ENCODE data around the gene KRT37. TPM values are rescaled to one million over a fixed set of nuclear protein-coding genes. Genes with fewer than 3 reads are reported as not detected.

KRT37 gene
- total RNA-seq, 1 experiment from 2014 or later = not detected

- H4K8ac ChIP-seq (replicated peaks; ENCODE audit: insufficient read length, low read depth, low read length) = no peak overlapping the region
- H2BK12ac ChIP-seq (ENCODE audit: insufficient read length, low read depth, low read length) = no peak overlapping the region
- H2AFZ ChIP-seq (ENCODE audit: low read length) = no peak overlapping the region
- no peak overlapping the region for H4K5ac ChIP-seq (ENCODE audit: insufficient read length, low read depth, low read length)
- no peak overlapping the region for H3K27ac ChIP-seq (ENCODE audit: insufficient read length, low read depth, low read length)
- H3K4me3 Mint-ChIP-seq = no peak overlapping the region
- H4K20me1 ChIP-seq (ENCODE audit: control insufficient read depth, insufficient read depth, insufficient read length) = no peaks in the 10 kb centered on the region
- H3K4me1 ChIP-seq (ENCODE audit: insufficient read depth, low read length) = no peaks in the 10 kb centered on the region
- H3K36me3 Mint-ChIP-seq (ENCODE audit: insufficient read depth in 1 of 3, low read depth in 3 of 3) = no peaks in the 10 kb centered on the region
- no peak overlapping the region for H3T11ph ChIP-seq (ENCODE audit: low read length)
- H3K9ac ChIP-seq (ENCODE audit: extremely low read depth, insufficient read length, low read length) = no peak overlapping the region
- H4K91ac ChIP-seq (ENCODE audit: insufficient read length, low read depth, low read length) = no peak overlapping the region
- H3K18ac ChIP-seq (ENCODE audit: insufficient read length, low read depth, low read length) = no peak overlapping the region
- H3K4ac ChIP-seq (ENCODE audit: low read depth, low read length) = no peak overlapping the region
- no CpG with 5 or more reads among the region's 5 CpGs for WGBS (ENCODE audit: extremely low coverage, insufficient read length, low lambda C conversion rate)
- no peaks in the 10 kb centered on the region for H3K79me2 ChIP-seq (ENCODE audit: insufficient read depth, low read length)
- H3K14ac ChIP-seq (ENCODE audit: insufficient read depth, low read length) = no peak overlapping the region
- no peak overlapping the region for H3K23ac ChIP-seq (ENCODE audit: insufficient read length, low read depth, low read length)
- H3K4me2 ChIP-seq (ENCODE audit: insufficient read depth, insufficient read length, low read length) = no peak overlapping the region
- no peak overlapping the region for H2BK5ac ChIP-seq (ENCODE audit: insufficient read length, low read length)
- H2AK5ac ChIP-seq (ENCODE audit: insufficient read length, low read length) = no peak overlapping the region
- no peak overlapping the region for H2BK120ac ChIP-seq (ENCODE audit: low read depth, low read length, poor library complexity, severe bottlenecking)
- no peak overlapping the region for H2BK15ac ChIP-seq (ENCODE audit: low read depth, low read length)
- no peaks in the 10 kb centered on the region for H3K9me3 ChIP-seq (ENCODE audit: control insufficient read depth, low read depth, low read length)
- TF ChIP-seq, protein P1, sequence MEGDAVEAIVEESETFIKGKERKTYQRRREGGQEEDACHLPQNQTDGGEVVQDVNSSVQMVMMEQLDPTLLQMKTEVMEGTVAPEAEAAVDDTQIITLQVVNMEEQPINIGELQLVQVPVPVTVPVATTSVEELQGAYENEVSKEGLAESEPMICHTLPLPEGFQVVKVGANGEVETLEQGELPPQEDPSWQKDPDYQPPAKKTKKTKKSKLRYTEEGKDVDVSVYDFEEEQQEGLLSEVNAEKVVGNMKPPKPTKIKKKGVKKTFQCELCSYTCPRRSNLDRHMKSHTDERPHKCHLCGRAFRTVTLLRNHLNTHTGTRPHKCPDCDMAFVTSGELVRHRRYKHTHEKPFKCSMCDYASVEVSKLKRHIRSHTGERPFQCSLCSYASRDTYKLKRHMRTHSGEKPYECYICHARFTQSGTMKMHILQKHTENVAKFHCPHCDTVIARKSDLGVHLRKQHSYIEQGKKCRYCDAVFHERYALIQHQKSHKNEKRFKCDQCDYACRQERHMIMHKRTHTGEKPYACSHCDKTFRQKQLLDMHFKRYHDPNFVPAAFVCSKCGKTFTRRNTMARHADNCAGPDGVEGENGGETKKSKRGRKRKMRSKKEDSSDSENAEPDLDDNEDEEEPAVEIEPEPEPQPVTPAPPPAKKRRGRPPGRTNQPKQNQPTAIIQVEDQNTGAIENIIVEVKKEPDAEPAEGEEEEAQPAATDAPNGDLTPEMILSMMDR (conservative IDR thresholded peaks at IDR 0.05) = no peak
- H3K79me1 ChIP-seq (ENCODE audit: insufficient read depth, low read depth, low read length, poor library complexity, severe bottlenecking) = no peaks in the 10 kb centered on the region
- H3K56ac ChIP-seq (ENCODE audit: insufficient read length, low read depth, low read length) = no peak overlapping the region
- no peaks in the 10 kb centered on the region; the same call in 1 of the 2 replicates for H3K27me3 Mint-ChIP-seq (ENCODE audit: low read depth)
- 0 out of 4 replicates have a peak, but pooled peaks cover 0 to 3% of the 10 kb centered on the region in 2 experiments for H3K4me1 Mint-ChIP-seq
- H3K23me2 ChIP-seq (ENCODE audit: insufficient read length, low read depth, low read length, poor library complexity, severe bottlenecking) = no peaks in the 10 kb centered on the region
- H3K27ac Mint-ChIP-seq = no peak overlapping the region
- DNase-seq = no peak
- no peak overlapping the region for H2BK20ac ChIP-seq (ENCODE audit: low read depth, low read length, poor library complexity, severe bottlenecking)
- no peaks in the 10 kb centered on the region; a peak in 1 of 5 replicates for H3K9me3 Mint-ChIP-seq
- H3K27me3 ChIP-seq (ENCODE audit: insufficient read depth, low read length) = no peaks in the 10 kb centered on the region
These were observed 31.1 kb downstream of the KRT37 start for GRCh38 chr17:41393294-41393693.
